ENCODE measurements around the gene ACSF3.

Gene ACSF3

DNA sequence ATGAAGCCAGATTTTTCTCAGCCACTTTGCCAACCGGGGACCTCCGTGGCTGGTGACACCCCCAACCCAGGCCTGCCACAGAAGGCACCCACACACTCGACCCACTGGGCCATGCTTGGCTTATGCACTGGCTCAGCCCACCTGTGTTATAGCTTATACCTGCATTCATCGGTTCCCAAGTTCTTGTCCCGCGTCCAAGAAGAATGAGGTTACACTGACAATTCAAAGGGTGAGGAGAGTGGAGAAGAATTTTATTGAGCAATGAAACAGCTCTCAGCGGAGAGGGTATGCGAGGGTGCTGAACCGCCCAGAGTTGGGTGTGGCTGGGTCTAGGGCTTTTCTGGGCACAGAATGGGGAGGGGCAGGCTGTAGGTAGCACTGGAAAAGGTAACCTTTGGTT is 55.7 kb downstream of the ACSF3 start:
- TF ChIP-seq, protein P1, sequence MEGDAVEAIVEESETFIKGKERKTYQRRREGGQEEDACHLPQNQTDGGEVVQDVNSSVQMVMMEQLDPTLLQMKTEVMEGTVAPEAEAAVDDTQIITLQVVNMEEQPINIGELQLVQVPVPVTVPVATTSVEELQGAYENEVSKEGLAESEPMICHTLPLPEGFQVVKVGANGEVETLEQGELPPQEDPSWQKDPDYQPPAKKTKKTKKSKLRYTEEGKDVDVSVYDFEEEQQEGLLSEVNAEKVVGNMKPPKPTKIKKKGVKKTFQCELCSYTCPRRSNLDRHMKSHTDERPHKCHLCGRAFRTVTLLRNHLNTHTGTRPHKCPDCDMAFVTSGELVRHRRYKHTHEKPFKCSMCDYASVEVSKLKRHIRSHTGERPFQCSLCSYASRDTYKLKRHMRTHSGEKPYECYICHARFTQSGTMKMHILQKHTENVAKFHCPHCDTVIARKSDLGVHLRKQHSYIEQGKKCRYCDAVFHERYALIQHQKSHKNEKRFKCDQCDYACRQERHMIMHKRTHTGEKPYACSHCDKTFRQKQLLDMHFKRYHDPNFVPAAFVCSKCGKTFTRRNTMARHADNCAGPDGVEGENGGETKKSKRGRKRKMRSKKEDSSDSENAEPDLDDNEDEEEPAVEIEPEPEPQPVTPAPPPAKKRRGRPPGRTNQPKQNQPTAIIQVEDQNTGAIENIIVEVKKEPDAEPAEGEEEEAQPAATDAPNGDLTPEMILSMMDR (IDR thresholded peaks at IDR 0.05; ENCODE audit: low read depth, low read length, missing control alignments) = no peak
- no peak for DNase-seq (ENCODE audit: extremely low read depth, low read depth)
- no peak overlapping the region for H3K4me3 ChIP-seq (replicated peaks; ENCODE audit: low read depth, low read length)

DNA sequence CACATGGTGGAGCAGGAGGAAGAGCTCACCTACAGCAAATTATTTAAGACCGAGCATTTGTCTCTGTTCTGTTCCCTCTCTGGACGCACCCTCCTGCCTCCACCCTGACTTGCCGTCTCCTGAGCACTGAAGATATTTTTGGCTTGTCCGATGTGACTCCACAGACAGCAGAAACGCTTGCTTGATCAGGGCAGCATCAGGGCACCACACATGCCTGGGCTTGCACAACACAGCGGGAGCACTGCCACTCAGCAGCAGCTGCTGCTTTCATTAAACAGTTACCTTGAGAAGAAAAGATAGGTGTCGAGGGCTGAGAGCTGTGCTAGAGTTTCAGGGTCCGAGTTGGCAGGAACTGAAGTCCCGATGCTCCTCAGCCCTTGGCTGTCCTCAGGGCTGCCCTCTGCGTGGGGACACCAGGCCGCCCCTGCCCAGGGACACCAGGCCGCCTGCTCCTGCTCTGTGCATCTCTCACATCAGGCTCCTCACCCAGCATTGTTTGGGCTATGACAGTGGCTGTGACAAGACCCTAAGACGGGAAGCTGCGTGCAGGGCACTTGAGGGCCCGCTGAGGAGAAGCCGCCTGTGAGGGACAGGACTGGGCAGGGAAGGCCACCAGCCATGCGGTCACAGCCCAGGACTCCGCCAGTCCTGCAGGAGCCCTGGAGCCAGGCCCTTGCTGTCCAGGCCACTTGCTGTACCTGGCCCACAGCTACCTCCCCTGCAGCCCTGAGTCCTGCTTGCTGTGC is 56.6 kb downstream of the ACSF3 start:
- no peak overlapping the region for H3K4me3 ChIP-seq (replicated peaks; ENCODE audit: low read depth, low read length)
- DNase-seq (ENCODE audit: extremely low read depth, low read depth) = no peak
- TF ChIP-seq, protein P1 (IDR thresholded peaks at IDR 0.05; ENCODE audit: low read depth, low read length, missing control alignments) = no peak

DNA sequence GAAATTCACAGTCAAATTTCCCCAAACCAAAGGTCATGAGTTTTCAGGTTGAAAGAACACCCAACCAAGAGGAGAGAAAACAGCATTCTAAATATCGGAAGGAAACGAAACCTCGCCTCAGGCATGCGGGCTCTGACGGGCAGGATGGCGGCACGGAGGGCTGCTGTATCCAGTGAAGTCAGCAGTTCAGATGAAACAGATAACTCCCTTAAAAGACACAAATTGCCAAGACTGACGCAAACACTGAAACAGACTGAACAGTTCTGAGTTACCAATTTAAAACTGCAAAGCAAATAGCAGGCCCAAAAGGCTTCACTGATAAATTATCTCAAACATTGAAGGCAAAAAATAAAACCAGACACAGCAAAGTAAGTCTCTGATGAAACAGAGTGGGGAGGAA is 57.3 kb downstream of the ACSF3 start:
- H3K4me3 ChIP-seq (replicated peaks; ENCODE audit: low read depth, low read length) = no peak overlapping the region
- TF ChIP-seq, protein P1 (IDR thresholded peaks at IDR 0.05; ENCODE audit: low read depth, low read length, missing control alignments) = no peak
- DNase-seq (ENCODE audit: extremely low read depth, low read depth) = no peak

DNA sequence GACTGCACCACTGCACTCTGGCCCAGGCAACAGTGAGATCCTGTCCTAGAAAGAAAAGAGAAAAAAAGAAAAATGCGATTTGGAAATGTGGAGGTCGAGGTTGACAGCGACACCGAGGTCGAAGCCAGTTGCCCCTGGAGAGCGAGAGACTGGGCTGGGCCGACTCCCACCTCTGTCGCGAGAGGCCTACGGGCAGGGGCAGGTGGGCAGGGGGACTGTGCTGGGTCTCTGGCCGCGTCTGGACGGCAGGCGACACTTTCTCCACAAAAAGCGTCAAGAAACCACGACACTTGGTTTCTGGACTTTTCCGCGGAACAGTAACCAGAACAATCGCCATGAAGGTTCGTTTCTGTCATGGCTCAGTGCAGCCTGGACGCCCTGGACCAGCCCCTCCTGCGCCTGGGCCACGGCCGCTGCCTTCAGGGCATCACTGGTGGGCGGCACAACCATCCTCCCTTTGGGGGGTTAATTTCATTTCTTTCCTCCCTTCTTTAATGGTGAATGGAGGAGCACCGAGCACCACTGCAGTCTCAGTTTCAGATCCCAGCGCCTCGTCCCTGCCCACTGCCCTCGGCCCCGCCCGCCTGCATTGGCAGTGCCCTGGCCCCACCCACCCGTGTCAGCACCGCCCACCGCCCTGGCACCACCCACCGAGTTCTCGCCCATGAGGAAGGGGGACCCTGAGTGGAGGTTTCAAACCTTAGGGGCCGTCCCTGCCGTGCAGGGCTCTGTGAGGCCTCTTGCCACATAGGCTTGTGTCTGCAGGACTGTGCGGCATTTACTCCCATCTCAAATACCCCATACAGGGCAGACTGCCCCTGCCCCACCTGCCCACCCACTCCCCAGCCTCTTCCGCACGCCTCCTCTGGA is 59.4 kb downstream of the ACSF3 start:
- TF ChIP-seq, protein P1 (IDR thresholded peaks at IDR 0.05; ENCODE audit: low read depth, low read length, missing control alignments) = no peak
- DNase-seq (ENCODE audit: extremely low read depth, low read depth) = no peak

DNA sequence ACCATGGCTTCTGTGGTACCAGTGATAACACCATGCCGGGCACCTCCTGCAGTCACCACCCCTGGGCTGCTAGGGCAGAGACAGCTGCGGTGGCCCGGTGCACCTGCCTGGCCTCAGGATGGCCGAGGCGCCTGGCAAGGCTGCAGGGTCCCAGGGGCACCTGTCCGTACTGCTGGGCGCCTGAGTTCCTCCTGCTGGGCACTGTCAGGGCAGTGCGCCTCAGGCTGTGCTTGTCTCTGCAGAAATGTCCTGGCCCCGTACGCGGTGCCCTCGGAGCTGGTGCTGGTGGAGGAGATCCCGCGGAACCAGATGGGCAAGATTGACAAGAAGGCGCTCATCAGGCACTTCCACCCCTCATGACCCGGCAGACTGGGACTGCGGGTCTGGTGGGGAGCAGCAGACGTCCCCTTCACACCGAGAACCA is 60.2 kb downstream of the ACSF3 start:
- TF ChIP-seq, protein P1 (IDR thresholded peaks at IDR 0.05; ENCODE audit: low read depth, low read length, missing control alignments) = no peak

More for the DNA sequence above, 59.4 kb downstream of the ACSF3 start:
- H3K4me3 ChIP-seq (replicated peaks; ENCODE audit: low read depth, low read length) = no peak overlapping the region

DNA sequence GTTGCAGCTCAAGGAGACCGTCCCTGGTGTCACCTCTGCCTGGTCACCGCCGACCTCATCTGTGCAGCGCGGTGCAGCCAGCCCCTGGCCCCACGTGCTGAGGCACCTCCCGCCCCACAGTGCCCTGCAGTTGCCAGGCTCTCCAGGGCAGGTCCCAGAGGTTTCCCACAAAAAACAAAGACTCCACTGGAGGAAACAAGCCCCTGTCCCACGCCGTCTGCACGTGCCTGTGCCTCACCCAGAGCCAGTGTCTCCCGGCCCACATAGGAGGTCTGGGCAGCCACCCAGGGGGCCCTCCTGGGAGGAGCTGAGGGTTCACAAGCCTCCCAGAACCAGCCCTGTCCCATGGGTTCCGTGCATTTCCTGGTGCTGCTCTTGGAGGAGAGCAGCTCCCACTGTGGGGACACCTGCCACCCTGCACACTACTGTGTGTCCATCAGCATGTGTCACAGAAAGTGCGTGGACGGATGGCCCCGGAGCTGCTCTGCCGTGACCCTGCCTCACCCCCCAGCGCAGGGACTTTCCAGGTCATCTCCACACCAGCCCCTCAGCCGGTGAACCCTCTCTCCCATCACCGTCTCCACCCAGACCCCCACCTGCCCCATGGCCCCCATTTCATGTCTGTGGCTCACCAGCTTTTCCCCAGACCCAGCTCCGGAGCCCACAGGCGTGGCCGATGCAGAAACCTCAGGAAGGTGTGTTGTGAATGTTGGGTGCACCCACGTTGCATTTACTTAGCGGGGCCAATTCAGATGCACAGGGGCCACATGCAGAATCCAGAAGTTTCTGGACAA is 60.9 kb downstream of the ACSF3 start:
- TF ChIP-seq, protein P1 (IDR thresholded peaks at IDR 0.05; ENCODE audit: low read depth, low read length, missing control alignments) = no peak
- no peak overlapping the region for H3K4me3 ChIP-seq (replicated peaks; ENCODE audit: low read depth, low read length)
- no peak for DNase-seq (ENCODE audit: extremely low read depth, low read depth)

More for the DNA sequence above, 60.2 kb downstream of the ACSF3 start:
- no peak for DNase-seq (ENCODE audit: extremely low read depth, low read depth)
- no peak overlapping the region for H3K4me3 ChIP-seq (replicated peaks; ENCODE audit: low read depth, low read length)

Data from HFF-Myc (cell line).